Measurements from ENCODE around the gene ACKR2. TPM values are rescaled to one million over a fixed set of nuclear protein-coding genes. Genes with fewer than 3 reads are reported as not detected.

The ACKR2 gene
- total RNA-seq, 3 donors from 2014 or later = 1.8 to 15.8 (median 6.9) TPM

DNA sequence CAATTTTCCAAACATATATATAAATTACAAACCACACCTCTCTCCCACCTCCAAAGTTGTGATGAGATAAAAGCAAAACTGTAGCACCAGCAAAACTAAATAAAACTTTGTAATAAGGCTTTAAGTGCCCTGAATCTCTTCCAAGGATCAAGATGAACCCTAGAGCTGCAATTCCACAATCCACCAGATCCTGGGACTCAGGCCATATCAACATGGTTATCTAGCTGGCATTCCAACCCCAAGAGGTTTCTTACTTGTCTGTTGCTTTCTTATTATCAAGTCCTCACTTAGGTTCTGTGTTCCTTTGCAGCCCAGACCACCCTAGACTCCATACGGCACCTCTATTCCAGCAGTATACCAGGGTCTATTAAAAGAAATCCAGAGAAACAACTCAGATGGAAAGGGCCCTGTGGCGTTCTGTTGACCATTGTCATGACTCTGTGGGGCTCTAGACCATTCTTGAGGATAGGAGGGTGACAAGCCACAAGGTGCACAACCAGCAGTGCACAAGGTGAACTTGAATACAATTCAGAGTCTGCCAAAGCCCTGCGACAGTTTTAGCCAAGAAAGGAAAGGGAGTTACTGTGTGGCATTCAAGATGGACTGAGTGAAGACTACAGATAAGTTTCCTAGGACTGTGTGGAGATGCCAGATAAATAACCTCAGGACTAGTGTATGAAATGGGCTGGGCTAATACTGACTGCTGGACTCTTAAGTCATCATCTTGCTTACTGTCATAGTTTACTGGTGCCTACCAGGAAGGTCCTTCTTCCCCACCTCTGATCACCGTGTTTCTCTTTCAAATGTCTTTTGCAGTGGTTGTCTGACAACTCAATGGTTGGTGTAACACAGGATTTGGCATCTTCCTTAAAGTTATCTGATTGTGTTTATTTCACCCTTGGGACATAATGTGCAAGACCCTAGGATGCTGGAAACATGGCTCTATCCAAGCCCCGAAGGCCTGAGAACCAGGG is 27.2 kb downstream of the ACKR2 start:
- no peak overlapping the region for H3K27ac ChIP-seq
- TF ChIP-seq, protein P1, sequence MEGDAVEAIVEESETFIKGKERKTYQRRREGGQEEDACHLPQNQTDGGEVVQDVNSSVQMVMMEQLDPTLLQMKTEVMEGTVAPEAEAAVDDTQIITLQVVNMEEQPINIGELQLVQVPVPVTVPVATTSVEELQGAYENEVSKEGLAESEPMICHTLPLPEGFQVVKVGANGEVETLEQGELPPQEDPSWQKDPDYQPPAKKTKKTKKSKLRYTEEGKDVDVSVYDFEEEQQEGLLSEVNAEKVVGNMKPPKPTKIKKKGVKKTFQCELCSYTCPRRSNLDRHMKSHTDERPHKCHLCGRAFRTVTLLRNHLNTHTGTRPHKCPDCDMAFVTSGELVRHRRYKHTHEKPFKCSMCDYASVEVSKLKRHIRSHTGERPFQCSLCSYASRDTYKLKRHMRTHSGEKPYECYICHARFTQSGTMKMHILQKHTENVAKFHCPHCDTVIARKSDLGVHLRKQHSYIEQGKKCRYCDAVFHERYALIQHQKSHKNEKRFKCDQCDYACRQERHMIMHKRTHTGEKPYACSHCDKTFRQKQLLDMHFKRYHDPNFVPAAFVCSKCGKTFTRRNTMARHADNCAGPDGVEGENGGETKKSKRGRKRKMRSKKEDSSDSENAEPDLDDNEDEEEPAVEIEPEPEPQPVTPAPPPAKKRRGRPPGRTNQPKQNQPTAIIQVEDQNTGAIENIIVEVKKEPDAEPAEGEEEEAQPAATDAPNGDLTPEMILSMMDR (IDR thresholded peaks at IDR 0.05) = no peak
- no peak for TF ChIP-seq POLR2A (IDR thresholded peaks at IDR 0.05)
- no peak for TF ChIP-seq POLR2AphosphoS5 (IDR thresholded peaks at IDR 0.05)
- no peak overlapping the region for H3K4me3 ChIP-seq
- no peaks in the 10 kb centered on the region for H3K4me1 ChIP-seq
- no peaks in the 10 kb centered on the region for H3K36me3 ChIP-seq
- H3K27me3 ChIP-seq = no peaks in the 10 kb centered on the region
- intact Hi-C loops (cut with DNase I; ENCODE audit: low total_unique reads) = loop anchor here (10.0 kb wide), 1 partner anchor 52 kb away; no protein-coding TSS in a partner anchor
- no peaks in the 10 kb centered on the region for H3K9me3 ChIP-seq
- no peak for DNase-seq (ENCODE audit: low spot score in 2 of 2)

DNA sequence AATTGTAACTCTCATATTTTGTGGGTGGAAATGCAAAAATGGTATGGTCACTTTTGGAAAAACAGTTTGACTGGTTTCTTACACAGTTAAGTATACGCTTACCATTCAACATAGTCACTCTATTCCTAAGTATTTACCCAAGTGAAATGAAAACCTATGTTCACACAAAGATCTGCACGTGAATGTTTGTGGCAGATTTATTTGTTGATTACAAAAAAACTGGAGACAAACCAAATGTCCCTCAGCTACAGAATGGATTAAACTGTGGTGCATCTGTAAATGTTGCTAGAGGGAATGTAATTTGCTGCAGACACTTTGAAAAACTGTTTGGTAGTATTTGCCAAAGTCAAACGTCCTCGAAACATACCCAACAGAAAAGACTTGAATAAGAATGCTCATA is 29.3 kb downstream of the ACKR2 start:
- no peak overlapping the region for H3K4me3 ChIP-seq
- TF ChIP-seq POLR2A (IDR thresholded peaks at IDR 0.05) (no peak), POLR2AphosphoS5 (IDR thresholded peaks at IDR 0.05) (no peak)
- TF ChIP-seq, protein P1 (IDR thresholded peaks at IDR 0.05) = no peak
- no peaks in the 10 kb centered on the region for H3K4me1 ChIP-seq
- no peaks in the 10 kb centered on the region for H3K9me3 ChIP-seq
- no peaks in the 10 kb centered on the region for H3K36me3 ChIP-seq
- no peak for DNase-seq (ENCODE audit: low spot score in 2 of 2)
- intact Hi-C loops (cut with DNase I; ENCODE audit: low total_unique reads) = loop anchor here (10.0 kb wide), 1 partner anchor 54 kb away; no protein-coding TSS in a partner anchor
- no peak overlapping the region for H3K27ac ChIP-seq
- no peaks in the 10 kb centered on the region for H3K27me3 ChIP-seq

DNA sequence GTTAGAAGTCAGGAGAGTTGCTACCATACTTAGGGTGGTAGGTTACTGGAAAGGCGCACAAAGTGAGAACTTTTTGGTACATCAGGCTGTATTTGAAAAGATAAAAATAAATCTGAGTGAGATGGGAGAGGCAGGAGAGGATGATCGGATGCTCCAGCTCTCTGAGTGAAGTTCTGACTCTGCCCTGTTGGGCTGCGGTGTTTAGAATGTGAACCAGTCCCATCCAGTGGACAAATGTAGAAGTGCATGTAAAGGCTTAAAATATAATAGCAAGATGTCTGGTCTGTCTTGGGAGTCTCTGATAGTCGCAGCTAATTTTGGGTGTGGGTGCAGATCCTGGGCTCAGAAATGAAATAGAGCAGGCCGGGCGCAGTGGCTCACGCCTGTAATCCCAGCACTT is 30.4 kb downstream of the ACKR2 start:
- Histone ChIP-seq H3K9me3 (no peaks in the 10 kb centered on the region), H3K27me3 (no peaks in the 10 kb centered on the region), H3K4me1 (no peaks in the 10 kb centered on the region), H3K27ac (no peak overlapping the region), H3K4me3 (no peak overlapping the region), H3K36me3 (no peaks in the 10 kb centered on the region)
- TF ChIP-seq, protein P1 (IDR thresholded peaks at IDR 0.05) = peak; percentile 91 to 95 (median 94)
- no peak for TF ChIP-seq POLR2A (IDR thresholded peaks at IDR 0.05)
- TF ChIP-seq POLR2AphosphoS5 (IDR thresholded peaks at IDR 0.05) = no peak
- intact Hi-C loops (cut with DNase I; ENCODE audit: low total_unique reads) = loop anchor here (10.0 kb wide), 1 partner anchor 55 kb away; no protein-coding TSS in a partner anchor
- DNase-seq (ENCODE audit: low spot score in 2 of 2) = peak in 1 of 2 donors; percentile 44

DNA sequence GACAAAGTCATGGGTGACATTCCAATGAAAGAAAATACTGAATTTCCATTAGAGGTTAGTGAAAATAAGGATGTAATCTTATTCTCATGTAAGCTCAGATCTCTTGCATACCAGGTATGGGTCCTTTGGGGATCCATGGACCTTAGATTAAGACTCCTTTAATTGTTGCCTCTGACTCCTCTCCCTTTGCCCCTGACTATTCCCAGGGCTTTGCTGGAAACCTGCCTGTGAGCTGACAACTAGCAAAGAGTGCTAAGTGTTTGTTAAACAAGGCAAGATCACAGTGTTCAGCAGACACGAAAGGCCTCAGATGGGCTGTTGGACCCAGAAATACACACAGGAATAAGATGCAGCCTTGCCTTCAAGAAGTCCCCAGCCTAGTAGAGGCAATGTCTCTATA is 32.1 kb downstream of the ACKR2 start:
- Histone ChIP-seq H3K9me3 (no peaks in the 10 kb centered on the region), H3K4me3 (no peak overlapping the region), H3K27me3 (no peaks in the 10 kb centered on the region), H3K27ac (peak overlapping the region in 1 of 2 donors; percentile 35), H3K36me3 (no peaks in the 10 kb centered on the region), H3K4me1 (no peaks in the 10 kb centered on the region)
- TF ChIP-seq, protein P1 (IDR thresholded peaks at IDR 0.05) = no peak
- no peak for TF ChIP-seq POLR2AphosphoS5 (IDR thresholded peaks at IDR 0.05)
- no peak for DNase-seq (ENCODE audit: low spot score in 2 of 2)
- intact Hi-C loops (cut with DNase I; ENCODE audit: low total_unique reads) = no loop called here
